ENCODE results near the gene TFG. TPM values are rescaled to one million over a fixed set of nuclear protein-coding genes. Genes with fewer than 3 reads are reported as not detected.

TFG gene
- total RNA-seq, 1 donor from 2014 or later = 60.0 TPM

DNA sequence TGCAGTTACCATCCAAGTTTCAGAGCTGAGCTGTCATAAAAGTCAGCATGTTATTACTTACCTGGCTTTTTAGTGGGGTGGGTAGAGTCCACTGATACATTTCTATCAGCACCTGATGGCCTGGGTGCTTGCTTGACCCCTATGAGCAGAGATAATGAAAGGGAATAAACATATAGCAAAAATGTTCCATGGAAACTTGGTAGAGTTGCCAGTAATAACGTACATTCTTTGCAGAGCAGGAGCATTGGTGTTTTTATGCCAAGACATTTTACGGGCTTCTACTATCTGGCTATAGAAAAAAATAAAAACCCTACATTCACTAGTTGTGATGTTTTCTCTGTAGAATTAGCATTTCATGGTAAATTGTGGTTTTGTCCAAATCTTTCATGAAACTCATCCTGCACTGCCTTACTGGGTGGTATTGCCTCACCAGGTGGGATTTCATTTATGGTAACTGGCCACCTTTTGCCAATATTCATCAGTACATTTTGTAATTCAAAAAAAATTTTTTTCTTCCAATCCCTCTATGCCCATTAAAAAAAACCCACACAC is 70.9 kb downstream of the TFG start:
- Histone ChIP-seq H3K27me3 (ENCODE audit: control insufficient read depth in 3 of 3, insufficient read depth in 3 of 3, low read length in 3 of 3) (no peaks in the 10 kb centered on the region), H3K4me1 (ENCODE audit: control insufficient read depth in 3 of 3, insufficient read depth in 3 of 3, low read length in 3 of 3) (no peaks in the 10 kb centered on the region), H3K9me3 (ENCODE audit: control insufficient read depth in 3 of 3, low read length in 3 of 3) (no peaks in the 10 kb centered on the region), H3K27ac (ENCODE audit: low read depth, low read length) (no peak overlapping the region), H3K4me3 (ENCODE audit: low read length in 3 of 3) (no peak overlapping the region), H3K36me3 (ENCODE audit: control insufficient read depth in 3 of 3, insufficient read depth in 3 of 3, low read length in 3 of 3) (peaks cover 4 to 11% (median 6%) of the 10 kb centered on the region in 3 donors), H3K9ac (ENCODE audit: low read depth in 1 of 3, low read length in 3 of 3) (no peak overlapping the region)

DNA sequence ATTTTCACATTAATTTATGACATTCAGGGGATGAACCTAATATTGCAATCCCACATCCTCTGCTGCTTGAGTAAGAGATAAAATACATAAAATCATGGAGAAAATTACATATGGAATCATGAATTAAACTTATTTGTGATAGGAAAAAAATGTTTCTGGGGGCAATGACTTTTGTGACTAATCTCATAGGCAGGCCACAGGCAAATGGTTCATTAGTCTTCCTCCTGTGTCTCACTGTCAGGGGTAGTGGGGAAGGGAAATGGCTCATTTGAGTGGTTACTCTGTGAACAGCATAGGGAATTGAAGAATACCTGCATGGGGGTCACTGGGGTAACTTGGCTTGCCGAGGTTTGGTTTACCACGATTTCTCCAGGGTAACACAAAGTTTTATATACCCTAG is 72.0 kb downstream of the TFG start:
- peaks cover 4 to 14% (median 6%) of the 10 kb centered on the region in 3 donors for H3K36me3 ChIP-seq (ENCODE audit: control insufficient read depth in 3 of 3, insufficient read depth in 3 of 3, low read length in 3 of 3)
- H3K4me1 ChIP-seq (ENCODE audit: control insufficient read depth in 3 of 3, insufficient read depth in 3 of 3, low read length in 3 of 3) = no peaks in the 10 kb centered on the region
- no peak overlapping the region for H3K4me3 ChIP-seq (ENCODE audit: low read length in 3 of 3)
- no peaks in the 10 kb centered on the region for H3K9me3 ChIP-seq (ENCODE audit: control insufficient read depth in 3 of 3, low read length in 3 of 3)
- no peaks in the 10 kb centered on the region for H3K27me3 ChIP-seq (ENCODE audit: control insufficient read depth in 3 of 3, insufficient read depth in 3 of 3, low read length in 3 of 3)
- no peak overlapping the region for H3K27ac ChIP-seq (ENCODE audit: low read depth, low read length)
- no peak overlapping the region for H3K9ac ChIP-seq (ENCODE audit: low read depth in 1 of 3, low read length in 3 of 3)

DNA sequence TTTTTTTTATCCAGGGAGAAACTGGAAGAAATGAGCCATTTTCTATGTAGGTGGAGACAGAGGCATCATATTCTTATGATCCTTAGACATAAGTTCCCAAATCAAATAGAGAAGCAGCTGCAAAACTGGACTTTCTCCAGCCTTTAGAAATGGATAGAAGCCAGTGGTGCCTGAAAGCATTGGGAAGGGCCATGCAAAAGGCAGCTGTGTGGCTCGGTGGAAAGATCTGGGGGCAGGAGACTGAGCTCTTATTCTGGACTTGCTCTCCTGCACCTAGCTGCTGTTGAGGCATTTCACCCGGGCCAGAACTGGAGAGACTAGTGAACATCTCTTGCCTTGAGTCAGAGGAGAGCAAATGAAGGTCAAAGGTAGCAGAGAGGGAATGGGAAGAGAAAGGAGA is 73.1 kb downstream of the TFG start:
- Histone ChIP-seq H3K27ac (ENCODE audit: low read depth, low read length) (no peak overlapping the region), H3K4me3 (ENCODE audit: low read length in 3 of 3) (no peak overlapping the region), H3K9me3 (ENCODE audit: control insufficient read depth in 3 of 3, low read length in 3 of 3) (no peaks in the 10 kb centered on the region), H3K9ac (ENCODE audit: low read depth in 1 of 3, low read length in 3 of 3) (no peak overlapping the region), H3K4me1 (ENCODE audit: control insufficient read depth in 3 of 3, insufficient read depth in 3 of 3, low read length in 3 of 3) (no peaks in the 10 kb centered on the region), H3K36me3 (ENCODE audit: control insufficient read depth in 3 of 3, insufficient read depth in 3 of 3, low read length in 3 of 3) (peaks cover 0 to 10% (median 4%) of the 10 kb centered on the region in 3 donors), H3K27me3 (ENCODE audit: control insufficient read depth in 3 of 3, insufficient read depth in 3 of 3, low read length in 3 of 3) (no peaks in the 10 kb centered on the region)

DNA sequence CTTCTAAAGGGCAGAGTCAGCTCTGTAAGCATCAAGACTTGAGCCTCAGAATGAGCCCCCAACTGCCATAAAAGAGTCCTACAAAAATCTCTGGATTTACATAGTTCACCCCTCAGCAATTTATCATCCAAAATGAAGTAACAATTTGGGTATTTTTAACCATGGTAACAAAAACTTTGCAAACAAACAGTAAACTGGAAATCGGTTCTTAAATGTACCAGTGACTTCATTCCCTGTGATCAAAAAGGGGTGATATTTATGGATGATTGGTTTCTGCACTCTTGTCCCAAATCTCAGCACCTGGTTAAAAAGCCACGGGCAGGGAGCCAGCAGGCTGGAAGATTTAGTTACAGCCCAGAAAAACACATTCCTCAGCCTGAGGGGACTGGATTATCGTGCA is 73.6 kb downstream of the TFG start:
- Histone ChIP-seq H3K9me3 (ENCODE audit: control insufficient read depth in 3 of 3, low read length in 3 of 3) (no peaks in the 10 kb centered on the region), H3K9ac (ENCODE audit: low read depth in 1 of 3, low read length in 3 of 3) (no peak overlapping the region), H3K27ac (ENCODE audit: low read depth, low read length) (peak overlapping the region; percentile 19), H3K4me3 (ENCODE audit: low read length in 3 of 3) (no peak overlapping the region), H3K4me1 (ENCODE audit: control insufficient read depth in 3 of 3, insufficient read depth in 3 of 3, low read length in 3 of 3) (no peaks in the 10 kb centered on the region), H3K27me3 (ENCODE audit: control insufficient read depth in 3 of 3, insufficient read depth in 3 of 3, low read length in 3 of 3) (no peaks in the 10 kb centered on the region), H3K36me3 (ENCODE audit: control insufficient read depth in 3 of 3, insufficient read depth in 3 of 3, low read length in 3 of 3) (peaks cover 0 to 5% (median 2%) of the 10 kb centered on the region in 3 donors)

DNA sequence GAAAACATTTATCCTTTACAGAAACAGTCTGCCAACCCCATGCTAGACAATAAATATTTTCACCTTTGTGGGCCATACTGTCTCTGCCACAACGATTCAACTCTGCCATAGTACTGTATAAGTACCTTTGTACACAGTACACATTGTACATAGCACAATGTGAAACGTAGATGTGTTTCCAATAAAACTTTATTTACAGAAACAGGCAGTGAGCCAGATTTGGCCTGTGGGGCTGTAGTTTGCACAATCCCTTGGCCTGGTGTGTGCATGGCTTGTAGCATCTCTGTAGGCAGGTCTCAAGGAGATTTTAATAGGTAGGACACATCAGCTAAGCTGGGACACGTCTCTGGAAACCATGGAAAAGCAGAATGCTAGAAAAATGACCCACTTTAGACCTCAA is 74.3 kb downstream of the TFG start:
- Histone ChIP-seq H3K27me3 (ENCODE audit: control insufficient read depth in 3 of 3, insufficient read depth in 3 of 3, low read length in 3 of 3) (no peaks in the 10 kb centered on the region), H3K36me3 (ENCODE audit: control insufficient read depth in 3 of 3, insufficient read depth in 3 of 3, low read length in 3 of 3) (peaks cover 0 to 3% (median 0%) of the 10 kb centered on the region in 3 donors), H3K4me3 (ENCODE audit: low read length in 3 of 3) (no peak overlapping the region), H3K4me1 (ENCODE audit: control insufficient read depth in 3 of 3, insufficient read depth in 3 of 3, low read length in 3 of 3) (no peaks in the 10 kb centered on the region), H3K9ac (ENCODE audit: low read depth in 1 of 3, low read length in 3 of 3) (no peak overlapping the region), H3K9me3 (ENCODE audit: control insufficient read depth in 3 of 3, low read length in 3 of 3) (no peaks in the 10 kb centered on the region), H3K27ac (ENCODE audit: low read depth, low read length) (no peak overlapping the region)

DNA sequence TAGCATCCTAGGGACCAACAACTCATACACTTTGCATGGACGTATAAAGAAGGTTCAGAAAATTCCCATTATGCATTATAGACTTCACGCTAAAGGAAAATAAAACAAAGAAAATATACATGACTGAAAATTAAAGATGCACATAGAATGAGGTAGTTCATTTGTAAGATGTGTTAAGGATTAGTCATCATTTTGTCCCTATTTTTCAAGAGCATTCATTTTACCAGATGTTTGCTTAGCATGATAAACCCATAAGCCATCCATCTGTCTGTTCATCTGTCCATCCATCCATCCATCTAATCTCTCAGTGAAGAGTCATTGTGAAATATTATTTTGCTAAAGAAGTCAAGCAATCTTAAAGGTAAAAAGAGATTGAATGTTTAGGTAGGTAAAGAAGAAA is 80.3 kb downstream of the TFG start:
- H3K4me1 ChIP-seq (ENCODE audit: control insufficient read depth in 3 of 3, insufficient read depth in 3 of 3, low read length in 3 of 3) = no peaks in the 10 kb centered on the region
- H3K9me3 ChIP-seq (ENCODE audit: control insufficient read depth in 3 of 3, low read length in 3 of 3) = no peaks in the 10 kb centered on the region
- H3K4me3 ChIP-seq (ENCODE audit: low read length in 3 of 3) = no peak overlapping the region

DNA sequence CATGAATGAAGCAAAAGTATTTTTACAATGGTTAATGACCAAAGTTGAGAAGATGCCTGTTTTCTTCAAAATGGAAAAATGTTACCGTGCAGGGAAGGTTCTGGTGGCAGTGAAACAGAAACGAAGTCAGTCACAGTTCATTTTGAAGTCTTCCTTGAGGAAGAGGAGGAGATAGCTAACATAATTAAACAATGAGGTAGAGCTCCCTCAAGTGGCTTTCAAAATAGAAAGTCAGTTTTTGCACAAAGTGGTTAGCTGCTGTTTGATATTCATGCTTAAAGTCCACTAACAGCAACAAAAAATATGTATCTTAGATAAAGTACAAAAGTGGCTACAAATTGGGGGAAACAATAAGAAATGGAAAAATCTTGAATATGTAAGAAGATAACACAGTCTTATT is 87.3 kb downstream of the TFG start:
- peaks cover 0 to 3% (median 0%) of the 10 kb centered on the region in 3 donors for H3K36me3 ChIP-seq (ENCODE audit: control insufficient read depth in 3 of 3, insufficient read depth in 3 of 3, low read length in 3 of 3)
- H3K27ac ChIP-seq (ENCODE audit: low read depth, low read length) = no peak overlapping the region
- no peaks in the 10 kb centered on the region for H3K27me3 ChIP-seq (ENCODE audit: control insufficient read depth in 3 of 3, insufficient read depth in 3 of 3, low read length in 3 of 3)
- no peaks in the 10 kb centered on the region for H3K4me1 ChIP-seq (ENCODE audit: control insufficient read depth in 3 of 3, insufficient read depth in 3 of 3, low read length in 3 of 3)
- H3K4me3 ChIP-seq (ENCODE audit: low read length in 3 of 3) = no peak overlapping the region
- H3K9ac ChIP-seq (ENCODE audit: low read depth in 1 of 3, low read length in 3 of 3) = peak overlapping the region in 1 of 3 donors; percentile 1
- H3K9me3 ChIP-seq (ENCODE audit: control insufficient read depth in 3 of 3, low read length in 3 of 3) = no peaks in the 10 kb centered on the region

More for the DNA sequence above, 80.3 kb downstream of the TFG start:
- Histone ChIP-seq H3K27ac (ENCODE audit: low read depth, low read length) (no peak overlapping the region), H3K27me3 (ENCODE audit: control insufficient read depth in 3 of 3, insufficient read depth in 3 of 3, low read length in 3 of 3) (no peaks in the 10 kb centered on the region), H3K9ac (ENCODE audit: low read depth in 1 of 3, low read length in 3 of 3) (no peak overlapping the region), H3K36me3 (ENCODE audit: control insufficient read depth in 3 of 3, insufficient read depth in 3 of 3, low read length in 3 of 3) (peaks cover 0 to 14% (median 3%) of the 10 kb centered on the region in 3 donors)

DNA sequence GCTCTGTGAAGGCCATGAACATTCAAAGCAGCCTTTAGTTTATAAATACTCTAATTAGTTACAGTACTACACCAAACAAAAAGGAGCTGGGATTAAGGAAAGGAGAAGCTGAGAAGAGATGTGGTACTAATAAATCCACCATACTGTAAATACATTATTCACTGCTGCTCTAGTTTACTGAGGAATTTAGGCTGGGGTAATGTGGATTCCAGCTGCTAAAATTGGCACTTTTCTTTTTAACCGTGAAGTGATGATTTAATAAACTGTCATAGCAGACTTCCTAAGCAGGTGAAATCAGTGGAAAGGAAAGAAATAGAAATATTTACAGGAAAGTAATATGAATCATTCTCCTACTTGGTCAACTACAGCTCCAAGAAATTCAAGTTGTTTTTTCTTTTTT is 88.7 kb downstream of the TFG start:
- H3K27me3 ChIP-seq (ENCODE audit: control insufficient read depth in 3 of 3, insufficient read depth in 3 of 3, low read length in 3 of 3) = no peaks in the 10 kb centered on the region
- H3K4me1 ChIP-seq (ENCODE audit: control insufficient read depth in 3 of 3, insufficient read depth in 3 of 3, low read length in 3 of 3) = no peaks in the 10 kb centered on the region
- no peak overlapping the region for H3K9ac ChIP-seq (ENCODE audit: low read depth in 1 of 3, low read length in 3 of 3)
- H3K27ac ChIP-seq (ENCODE audit: low read depth, low read length) = no peak overlapping the region
- no peak overlapping the region for H3K4me3 ChIP-seq (ENCODE audit: low read length in 3 of 3)
- no peaks in the 10 kb centered on the region for H3K9me3 ChIP-seq (ENCODE audit: control insufficient read depth in 3 of 3, low read length in 3 of 3)
- peaks cover 0 to 3% (median 0%) of the 10 kb centered on the region in 3 donors for H3K36me3 ChIP-seq (ENCODE audit: control insufficient read depth in 3 of 3, insufficient read depth in 3 of 3, low read length in 3 of 3)

Other genes with a start within 250 kb of the TFG start
- gene TMEM45A, start 216.9 kb upstream of the TFG start, total RNA-seq = 15.7 TPM
- not detected for gene ADGRG7, start 99.9 kb upstream of the TFG start, total RNA-seq

Measured in skeletal muscle tissue (tissue), 4 donors.